HTERT RPE-1 (cell line): ENCODE data around the gene JAKMIP2.

Experiments used
- in situ Hi-C: fragments of 300-500 bp; cut with MboI; formaldehyde crosslinking; loops from 4 replicates; pipeline ENCODE4 v1.14.3; 2020; ENCODE audit warnings: low sequenced_read_pairs

The JAKMIP2 gene

GRCh38 chr5:147789820-147790219 is 7.3 kb upstream of the JAKMIP2 start:
- in situ Hi-C loops, result no loop called here

- in situ Hi-C loops, result no loop called here
Observed at GRCh38 chr5:147788023-147788422, 5.5 kb upstream of the JAKMIP2 start.

GRCh38 chr5:147786142-147786541 is 3.6 kb upstream of the JAKMIP2 start:
- in situ Hi-C loops, result no loop called here

- in situ Hi-C loops, result no loop called here
Observed at GRCh38 chr5:147784146-147784987, 1.8 kb upstream of the JAKMIP2 start.

- in situ Hi-C loops, result no loop called here
Observed at GRCh38 chr5:147780924-147781573, 1.5 kb downstream of the JAKMIP2 start.

GRCh38 chr5:147779694-147780093 is 2.8 kb downstream of the JAKMIP2 start:
- in situ Hi-C loops, result no loop called here

GRCh38 chr5:147776989-147777388 is 5.5 kb downstream of the JAKMIP2 start:
- in situ Hi-C loops, result no loop called here

- in situ Hi-C loops, result no loop called here
Observed at GRCh38 chr5:147773587-147773986, 8.9 kb downstream of the JAKMIP2 start.

GRCh38 chr5:147773139-147773538 is 9.4 kb downstream of the JAKMIP2 start:
- in situ Hi-C loops, result no loop called here

GRCh38 chr5:147767048-147767447 is 15.5 kb downstream of the JAKMIP2 start:
- in situ Hi-C loops, result no loop called here

- in situ Hi-C loops, result no loop called here
Observed at GRCh38 chr5:147763791-147764525, 18.6 kb downstream of the JAKMIP2 start.

- in situ Hi-C loops, result no loop called here
Observed at GRCh38 chr5:147760086-147760875, 22.2 kb downstream of the JAKMIP2 start.

GRCh38 chr5:147759441-147759840 is 23.1 kb downstream of the JAKMIP2 start:
- in situ Hi-C loops, result no loop called here

GRCh38 chr5:147756566-147756965 is 26.0 kb downstream of the JAKMIP2 start:
- in situ Hi-C loops, result no loop called here

GRCh38 chr5:147754372-147755122 is 28.0 kb downstream of the JAKMIP2 start:
- in situ Hi-C loops, result no loop called here

- in situ Hi-C loops, result no loop called here
Observed at GRCh38 chr5:147753765-147754164, 28.8 kb downstream of the JAKMIP2 start.

- in situ Hi-C loops, result no loop called here
Observed at GRCh38 chr5:147752666-147753290, 29.8 kb downstream of the JAKMIP2 start.

GRCh38 chr5:147752033-147752432 is 30.5 kb downstream of the JAKMIP2 start:
- in situ Hi-C loops, result no loop called here

GRCh38 chr5:147751156-147751830 is 31.2 kb downstream of the JAKMIP2 start:
- in situ Hi-C loops, result no loop called here
